ENCODE measurements around the gene USP7.

GRCh38 chr16:8850279-8850885 is 113.3 kb downstream of the USP7 start:
- TF ChIP-seq, protein P1, sequence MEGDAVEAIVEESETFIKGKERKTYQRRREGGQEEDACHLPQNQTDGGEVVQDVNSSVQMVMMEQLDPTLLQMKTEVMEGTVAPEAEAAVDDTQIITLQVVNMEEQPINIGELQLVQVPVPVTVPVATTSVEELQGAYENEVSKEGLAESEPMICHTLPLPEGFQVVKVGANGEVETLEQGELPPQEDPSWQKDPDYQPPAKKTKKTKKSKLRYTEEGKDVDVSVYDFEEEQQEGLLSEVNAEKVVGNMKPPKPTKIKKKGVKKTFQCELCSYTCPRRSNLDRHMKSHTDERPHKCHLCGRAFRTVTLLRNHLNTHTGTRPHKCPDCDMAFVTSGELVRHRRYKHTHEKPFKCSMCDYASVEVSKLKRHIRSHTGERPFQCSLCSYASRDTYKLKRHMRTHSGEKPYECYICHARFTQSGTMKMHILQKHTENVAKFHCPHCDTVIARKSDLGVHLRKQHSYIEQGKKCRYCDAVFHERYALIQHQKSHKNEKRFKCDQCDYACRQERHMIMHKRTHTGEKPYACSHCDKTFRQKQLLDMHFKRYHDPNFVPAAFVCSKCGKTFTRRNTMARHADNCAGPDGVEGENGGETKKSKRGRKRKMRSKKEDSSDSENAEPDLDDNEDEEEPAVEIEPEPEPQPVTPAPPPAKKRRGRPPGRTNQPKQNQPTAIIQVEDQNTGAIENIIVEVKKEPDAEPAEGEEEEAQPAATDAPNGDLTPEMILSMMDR (conservative IDR thresholded peaks at IDR 0.05; ENCODE audit: low read depth, low read length): no peak
- no peak for TF ChIP-seq EZH2 (IDR thresholded peaks at IDR 0.05; ENCODE audit: borderline replicate concordance, low read depth, low read length, poor library complexity, severe bottlenecking)
